IPS-15b (cell line): ENCODE results near the gene BBC3.

Experiments
- H3K27me3 ChIP-seq: one replicate; pipeline ENCODE4 v1.6.1; 2013; ENCODE audit warnings: low read length; ENCODE audit not compliant: control insufficient read depth, insufficient read depth
- H3K36me3 ChIP-seq: one replicate; pipeline ENCODE4 v1.6.1; 2013; ENCODE audit warnings: low read length; ENCODE audit not compliant: control insufficient read depth, insufficient read depth
- H3K4me1 ChIP-seq: one replicate; pipeline ENCODE4 v1.6.1; 2013; ENCODE audit warnings: mild to moderate bottlenecking, low read length; ENCODE audit not compliant: control insufficient read depth, insufficient read depth
- H3K4me3 ChIP-seq: one replicate; pipeline ENCODE4 v1.5.1; 2013; ENCODE audit warnings: low read depth, low read length
- H3K9ac ChIP-seq: one replicate; pipeline ENCODE4 v1.6.1; 2013; ENCODE audit warnings: low read depth, mild to moderate bottlenecking, low read length
- H3K9me3 ChIP-seq: one replicate; pipeline ENCODE4 v1.6.1; 2013; ENCODE audit warnings: mild to moderate bottlenecking, low read length; ENCODE audit not compliant: control insufficient read depth, insufficient read depth

Gene BBC3

GRCh38 chr19:47200530-47200929 lies 30.5 kb downstream of the BBC3 start:
- Histone ChIP-seq H3K27me3 (no peaks in the 10 kb centered on the region), H3K9me3 (no peaks in the 10 kb centered on the region), H3K4me3 (no peak overlapping the region), H3K9ac (no peak overlapping the region), H3K36me3 (peaks cover 65% of the 10 kb centered on the region), H3K4me1 (no peaks in the 10 kb centered on the region)

DNA sequence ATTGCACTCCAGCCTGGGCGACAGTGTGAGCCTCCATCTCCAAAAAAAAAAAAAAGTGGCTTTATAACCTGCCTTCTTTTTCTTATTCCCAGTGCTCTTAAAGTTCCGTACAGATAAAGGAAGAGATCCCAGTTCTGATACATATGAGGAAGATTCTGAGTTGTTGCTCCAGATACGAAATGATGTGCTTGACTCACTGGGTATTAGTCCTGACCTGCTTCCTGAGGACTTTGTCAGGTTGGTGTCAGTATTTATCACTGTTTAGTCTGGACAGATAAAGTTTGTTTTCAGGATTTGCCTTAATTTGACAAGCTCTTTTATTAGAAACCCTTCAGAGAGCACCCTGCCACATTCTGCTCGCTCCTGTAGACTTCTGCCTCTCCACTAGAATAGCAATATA lies 33.9 kb downstream of the BBC3 start:
- H3K9me3 ChIP-seq = no peaks in the 10 kb centered on the region
- no peaks in the 10 kb centered on the region for H3K27me3 ChIP-seq
- H3K4me3 ChIP-seq = no peak overlapping the region
- peaks cover 39% of the 10 kb centered on the region for H3K36me3 ChIP-seq
- H3K4me1 ChIP-seq = no peaks in the 10 kb centered on the region
- no peak overlapping the region for H3K9ac ChIP-seq

GRCh38 chr19:47195434-47195833 lies 35.6 kb downstream of the BBC3 start:
- Histone ChIP-seq H3K4me3 (no peak overlapping the region), H3K36me3 (peaks cover 41% of the 10 kb centered on the region), H3K27me3 (no peaks in the 10 kb centered on the region)

GRCh38 chr19:47190167-47190727 lies 40.8 kb downstream of the BBC3 start:
- Histone ChIP-seq H3K9ac (no peak overlapping the region), H3K9me3 (no peaks in the 10 kb centered on the region), H3K36me3 (peaks cover 25% of the 10 kb centered on the region), H3K4me3 (no peak overlapping the region), H3K27me3 (no peaks in the 10 kb centered on the region), H3K4me1 (no peaks in the 10 kb centered on the region)

More at GRCh38 chr19:47195434-47195833, 35.6 kb downstream of the BBC3 start:
- Histone ChIP-seq H3K9ac (no peak overlapping the region), H3K9me3 (no peaks in the 10 kb centered on the region), H3K4me1 (no peaks in the 10 kb centered on the region)

DNA sequence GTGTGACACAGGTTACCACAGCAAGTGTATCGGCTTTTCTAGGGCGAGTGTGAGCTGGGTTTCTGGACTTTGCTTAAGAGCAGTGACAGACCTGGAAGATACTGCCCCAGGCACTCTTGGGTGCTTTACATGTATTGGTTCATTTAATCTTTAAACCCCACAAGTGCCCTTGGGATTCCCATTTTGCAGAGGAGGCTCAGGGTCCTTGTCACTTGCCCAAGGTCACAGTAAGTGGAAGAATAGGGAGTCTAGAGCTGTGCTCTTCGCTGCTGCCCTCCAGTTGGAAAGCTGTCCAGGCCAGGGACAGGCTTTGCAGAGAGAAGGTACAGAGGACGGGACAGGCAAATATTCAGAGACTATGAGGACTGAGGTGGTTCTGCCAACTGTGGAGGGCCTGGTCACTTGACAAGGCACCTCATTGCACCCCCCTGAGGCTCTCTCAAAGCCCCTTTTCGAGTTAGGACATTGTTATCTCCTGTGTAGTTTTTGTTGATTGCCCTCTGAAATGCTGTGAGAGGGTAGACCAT lies 42.4 kb downstream of the BBC3 start:
- Histone ChIP-seq H3K4me1 (no peaks in the 10 kb centered on the region), H3K36me3 (peaks cover 28% of the 10 kb centered on the region), H3K9me3 (no peaks in the 10 kb centered on the region), H3K9ac (no peak overlapping the region), H3K4me3 (no peak overlapping the region), H3K27me3 (no peaks in the 10 kb centered on the region)

GRCh38 chr19:47187797-47188196 lies 43.2 kb downstream of the BBC3 start:
- Histone ChIP-seq H3K4me3 (no peak overlapping the region), H3K9ac (no peak overlapping the region), H3K36me3 (peaks cover 29% of the 10 kb centered on the region), H3K27me3 (no peaks in the 10 kb centered on the region), H3K9me3 (no peaks in the 10 kb centered on the region), H3K4me1 (no peaks in the 10 kb centered on the region)

GRCh38 chr19:47187335-47187655 lies 43.7 kb downstream of the BBC3 start:
- no peak overlapping the region for H3K4me3 ChIP-seq
- H3K9me3 ChIP-seq = no peaks in the 10 kb centered on the region
- no peaks in the 10 kb centered on the region for H3K27me3 ChIP-seq
- H3K36me3 ChIP-seq = peaks cover 33% of the 10 kb centered on the region
- no peaks in the 10 kb centered on the region for H3K4me1 ChIP-seq
- no peak overlapping the region for H3K9ac ChIP-seq

DNA sequence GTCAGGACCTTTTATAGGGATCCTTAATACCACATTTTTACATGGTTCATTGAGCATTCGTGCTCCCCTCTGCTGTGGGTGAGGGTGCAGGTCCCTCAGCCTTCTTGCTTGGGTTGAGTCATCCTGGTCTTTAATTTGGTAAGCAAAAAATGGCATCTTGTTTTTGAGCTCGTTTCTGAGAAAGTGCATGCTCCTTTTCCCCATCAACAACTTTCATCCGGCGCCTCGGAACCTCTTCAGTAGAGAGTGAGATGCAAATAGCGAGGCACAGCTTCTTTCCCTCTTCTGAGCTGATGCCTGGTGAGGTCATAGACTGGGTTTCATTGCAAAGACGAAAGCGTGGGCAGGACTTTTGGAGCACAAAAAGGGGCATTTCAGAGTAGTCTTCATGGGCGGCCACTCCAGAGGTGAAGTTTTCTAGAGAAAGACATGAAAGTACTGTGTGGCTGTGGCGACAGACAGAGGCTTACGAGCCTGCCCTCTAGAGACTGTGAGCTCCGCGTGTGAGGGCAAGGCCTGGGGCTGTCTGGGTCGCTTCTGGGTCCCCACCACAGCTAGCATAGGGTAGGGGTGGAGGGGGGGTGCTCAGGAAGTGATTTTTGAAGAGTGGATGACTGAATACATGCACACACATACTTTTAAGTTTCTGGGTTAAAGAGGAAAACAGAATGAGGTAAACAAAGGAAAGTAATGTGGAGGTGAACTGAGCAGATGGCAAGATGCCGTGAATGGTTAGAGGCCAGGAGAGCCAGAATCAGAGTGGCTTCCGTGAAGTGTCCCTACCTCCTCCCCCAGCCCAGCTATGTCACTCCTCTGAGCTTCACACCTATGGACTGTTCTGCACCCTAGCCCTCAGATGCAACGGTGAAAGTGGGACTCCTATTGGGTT lies 44.3 kb downstream of the BBC3 start:
- Histone ChIP-seq H3K4me3 (no peak overlapping the region), H3K9me3 (no peaks in the 10 kb centered on the region), H3K36me3 (peaks cover 39% of the 10 kb centered on the region), H3K4me1 (no peaks in the 10 kb centered on the region), H3K27me3 (no peaks in the 10 kb centered on the region), H3K9ac (no peak overlapping the region)

- no peaks in the 10 kb centered on the region for H3K9me3 ChIP-seq
- H3K36me3 ChIP-seq = peaks cover 30% of the 10 kb centered on the region
- no peaks in the 10 kb centered on the region for H3K27me3 ChIP-seq
- H3K9ac ChIP-seq = no peak overlapping the region
- H3K4me3 ChIP-seq = no peak overlapping the region
- no peaks in the 10 kb centered on the region for H3K4me1 ChIP-seq
These were observed 47.4 kb downstream of the BBC3 start for GRCh38 chr19:47183601-47184000.

DNA sequence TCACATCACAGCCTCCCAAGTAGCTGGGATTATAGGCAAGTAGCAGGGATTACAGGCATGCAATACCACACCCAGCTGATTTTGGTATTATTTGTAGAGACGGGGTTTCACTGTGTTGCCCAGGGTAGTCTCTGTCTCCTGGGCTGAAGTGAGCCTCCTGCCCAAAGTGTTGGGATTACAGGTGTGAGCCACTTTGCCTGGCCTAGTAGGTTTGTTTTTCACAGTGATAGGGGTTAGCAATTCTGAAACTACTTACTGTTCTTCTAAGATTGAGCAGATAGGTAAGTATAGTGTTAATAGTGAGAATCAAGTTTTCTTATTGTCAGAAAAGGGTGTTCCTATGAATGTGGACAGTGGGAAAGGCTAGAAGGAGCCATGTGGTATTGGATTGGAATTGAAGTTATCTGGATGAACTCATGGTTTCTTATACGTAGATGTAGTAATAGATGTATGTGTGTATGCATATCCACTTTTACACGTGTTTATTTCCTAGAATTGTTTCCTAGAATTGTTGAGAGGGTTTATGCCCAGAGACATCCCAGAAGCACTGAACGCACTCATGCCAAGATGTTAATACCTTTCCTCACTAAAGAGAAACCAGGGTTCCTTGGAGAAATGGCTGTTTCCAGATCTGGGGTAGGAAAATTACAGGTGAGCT lies 51.2 kb downstream of the BBC3 start:
- Histone ChIP-seq H3K9ac (no peak overlapping the region), H3K36me3 (peaks cover 36% of the 10 kb centered on the region)

GRCh38 chr19:47176627-47177090 lies 54.3 kb downstream of the BBC3 start:
- Histone ChIP-seq H3K9ac (no peak overlapping the region), H3K4me3 (no peak overlapping the region), H3K4me1 (no peaks in the 10 kb centered on the region), H3K36me3 (peaks cover 40% of the 10 kb centered on the region), H3K9me3 (no peaks in the 10 kb centered on the region), H3K27me3 (no peaks in the 10 kb centered on the region)

More for the DNA sequence above, 51.2 kb downstream of the BBC3 start:
- H3K9me3 ChIP-seq = no peaks in the 10 kb centered on the region
- no peaks in the 10 kb centered on the region for H3K4me1 ChIP-seq
- H3K27me3 ChIP-seq = no peaks in the 10 kb centered on the region
- no peak overlapping the region for H3K4me3 ChIP-seq
